Right atrium auricular region (tissue), 2 donors: ENCODE data around the gene RASL11A. TPM values are rescaled to one million over a fixed set of nuclear protein-coding genes. Genes with fewer than 3 reads are reported as not detected.
"Not testable (repeated sequence)": the region's sequence is repeated elsewhere in the genome, so short reads cannot be mapped to it uniquely, and the experiment has no call there.

Experiments
- DNase-seq: peaks from one replicate; pipeline ENCODE4 v3.0.0-alpha.2; 2019; ENCODE audit warnings: low spot score
- H3K27ac ChIP-seq, 2 donors: fragments of 200-600 bp; sonication (generic); 1 replicate in 1 of 2; 2 replicates in 1 of 2; pipeline ENCODE4 v1.5.1; 2016 to 2019
- H3K27me3 ChIP-seq, 2 donors: fragments of 200-600 bp; sonication (generic); one replicate each; pipeline versions ENCODE4 v1.5.1 to v1.6.0; 2017 to 2019
- H3K36me3 ChIP-seq: fragments of 200-600 bp; sonication (generic); one replicate; pipeline ENCODE4 v1.5.1; 2016
- H3K4me1 ChIP-seq, 2 donors: fragments of 200-600 bp; sonication (generic); one replicate each; pipeline versions ENCODE4 v1.5.1 to v1.6.0; 2017 to 2019
- H3K4me3 ChIP-seq, 2 donors: fragments of 200-600 bp; sonication (generic); 1 replicate in 1 of 2; 2 replicates in 1 of 2; pipeline ENCODE4 v1.5.1; 2017 to 2019; ENCODE audit warnings: mild to moderate bottlenecking in 1 of 2, moderate library complexity in 1 of 2
- H3K9me3 ChIP-seq, 2 donors: fragments of 200-600 bp; sonication (generic); one replicate each; pipeline ENCODE4 v1.5.1; 2019
- total RNA-seq, 2 donors: library from RNA; depleted of rRNA; stranded (reverse); fragments of >200 nt; gene quantifications; one replicate each; pipeline ENCODE4 v1.1.0, GENCODE V29; 2016
- TF ChIP-seq, protein P1 (sequence below), 2 donors: fragments of 200-600 bp; sonication (generic); IDR thresholded peaks; one replicate each; pipeline ENCODE4 v1.5.1; 2019; ENCODE audit warnings: antibody characterized with exemption in 2 of 2

Gene RASL11A
- total RNA-seq, 2 donors from 2014 or later, result 9.3 to 16.3 TPM

DNA sequence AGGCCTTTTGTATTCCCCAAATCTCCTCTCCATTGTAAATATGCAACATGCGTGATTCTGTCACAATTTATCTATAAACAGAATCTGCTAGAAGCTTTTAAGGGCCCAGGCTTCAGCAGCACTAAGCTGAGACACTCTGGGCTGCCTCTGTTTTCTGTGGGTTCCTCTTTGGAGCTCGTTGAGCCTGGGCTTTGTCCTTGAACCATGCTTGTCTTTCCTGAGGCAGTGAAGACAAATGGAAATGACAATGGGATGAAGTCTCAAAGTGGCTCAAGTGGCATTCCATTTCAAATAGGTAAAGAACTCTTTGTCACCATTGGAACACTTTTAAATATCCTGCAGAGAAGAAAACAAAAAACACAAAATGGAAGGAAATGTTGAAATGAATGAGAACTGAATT, 40.3 kb downstream of the RASL11A start:
- no peak overlapping the region for H3K27ac ChIP-seq
- TF ChIP-seq, protein P1, sequence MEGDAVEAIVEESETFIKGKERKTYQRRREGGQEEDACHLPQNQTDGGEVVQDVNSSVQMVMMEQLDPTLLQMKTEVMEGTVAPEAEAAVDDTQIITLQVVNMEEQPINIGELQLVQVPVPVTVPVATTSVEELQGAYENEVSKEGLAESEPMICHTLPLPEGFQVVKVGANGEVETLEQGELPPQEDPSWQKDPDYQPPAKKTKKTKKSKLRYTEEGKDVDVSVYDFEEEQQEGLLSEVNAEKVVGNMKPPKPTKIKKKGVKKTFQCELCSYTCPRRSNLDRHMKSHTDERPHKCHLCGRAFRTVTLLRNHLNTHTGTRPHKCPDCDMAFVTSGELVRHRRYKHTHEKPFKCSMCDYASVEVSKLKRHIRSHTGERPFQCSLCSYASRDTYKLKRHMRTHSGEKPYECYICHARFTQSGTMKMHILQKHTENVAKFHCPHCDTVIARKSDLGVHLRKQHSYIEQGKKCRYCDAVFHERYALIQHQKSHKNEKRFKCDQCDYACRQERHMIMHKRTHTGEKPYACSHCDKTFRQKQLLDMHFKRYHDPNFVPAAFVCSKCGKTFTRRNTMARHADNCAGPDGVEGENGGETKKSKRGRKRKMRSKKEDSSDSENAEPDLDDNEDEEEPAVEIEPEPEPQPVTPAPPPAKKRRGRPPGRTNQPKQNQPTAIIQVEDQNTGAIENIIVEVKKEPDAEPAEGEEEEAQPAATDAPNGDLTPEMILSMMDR (IDR thresholded peaks at IDR 0.05), result no peak

GRCh38 chr13:27311518-27312210, 41.0 kb downstream of the RASL11A start:
- Histone ChIP-seq H3K4me1 (no peaks in the 10 kb centered on the region), H3K27ac (no peak overlapping the region), H3K36me3 (no peaks in the 10 kb centered on the region), H3K27me3 (no peaks in the 10 kb centered on the region), H3K9me3 (no peaks in the 10 kb centered on the region), H3K4me3 (no peak overlapping the region)
- DNase-seq, result no peak
- TF ChIP-seq, protein P1 (IDR thresholded peaks at IDR 0.05), result no peak

More for the DNA sequence above, 40.3 kb downstream of the RASL11A start:
- DNase-seq, result peak; percentile 5
- Histone ChIP-seq H3K9me3 (no peaks in the 10 kb centered on the region), H3K27me3 (no peaks in the 10 kb centered on the region), H3K4me1 (no peaks in the 10 kb centered on the region), H3K36me3 (no peaks in the 10 kb centered on the region), H3K4me3 (no peak overlapping the region)

DNA sequence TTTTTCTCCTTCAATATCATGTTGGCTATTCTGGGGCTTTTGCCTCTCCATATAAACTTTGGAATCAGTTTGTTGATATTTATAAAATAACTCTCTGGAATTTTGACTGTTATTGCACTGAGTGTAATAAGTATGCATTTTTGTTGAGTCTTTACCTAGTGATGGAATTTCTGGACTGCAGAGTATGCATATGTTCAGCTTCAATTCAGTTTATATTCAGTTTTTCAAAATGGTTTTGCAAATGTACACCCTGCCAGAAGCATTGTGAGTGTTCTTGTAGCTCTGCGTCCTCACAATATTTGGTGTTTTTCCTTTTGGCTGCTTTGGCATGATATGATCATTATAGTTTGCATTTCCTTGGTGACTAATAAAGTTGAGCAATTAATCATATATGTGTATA, 43.1 kb downstream of the RASL11A start:
- no peak overlapping the region for H3K4me3 ChIP-seq
- no peaks in the 10 kb centered on the region for H3K27me3 ChIP-seq
- TF ChIP-seq, protein P1 (IDR thresholded peaks at IDR 0.05), result no peak
- H3K27ac ChIP-seq, result no peak overlapping the region
- no peaks in the 10 kb centered on the region for H3K9me3 ChIP-seq
- H3K36me3 ChIP-seq, result no peaks in the 10 kb centered on the region
- no peaks in the 10 kb centered on the region for H3K4me1 ChIP-seq
- DNase-seq, result no peak

GRCh38 chr13:27319404-27319803, 48.8 kb downstream of the RASL11A start:
- Histone ChIP-seq H3K27me3 (no peaks in the 10 kb centered on the region), H3K9me3 (no peaks in the 10 kb centered on the region), H3K36me3 (no peaks in the 10 kb centered on the region), H3K27ac (no peak overlapping the region), H3K4me1 (no peaks in the 10 kb centered on the region), H3K4me3 (no peak overlapping the region)
- DNase-seq, result no peak
- TF ChIP-seq, protein P1 (IDR thresholded peaks at IDR 0.05), result no peak

DNA sequence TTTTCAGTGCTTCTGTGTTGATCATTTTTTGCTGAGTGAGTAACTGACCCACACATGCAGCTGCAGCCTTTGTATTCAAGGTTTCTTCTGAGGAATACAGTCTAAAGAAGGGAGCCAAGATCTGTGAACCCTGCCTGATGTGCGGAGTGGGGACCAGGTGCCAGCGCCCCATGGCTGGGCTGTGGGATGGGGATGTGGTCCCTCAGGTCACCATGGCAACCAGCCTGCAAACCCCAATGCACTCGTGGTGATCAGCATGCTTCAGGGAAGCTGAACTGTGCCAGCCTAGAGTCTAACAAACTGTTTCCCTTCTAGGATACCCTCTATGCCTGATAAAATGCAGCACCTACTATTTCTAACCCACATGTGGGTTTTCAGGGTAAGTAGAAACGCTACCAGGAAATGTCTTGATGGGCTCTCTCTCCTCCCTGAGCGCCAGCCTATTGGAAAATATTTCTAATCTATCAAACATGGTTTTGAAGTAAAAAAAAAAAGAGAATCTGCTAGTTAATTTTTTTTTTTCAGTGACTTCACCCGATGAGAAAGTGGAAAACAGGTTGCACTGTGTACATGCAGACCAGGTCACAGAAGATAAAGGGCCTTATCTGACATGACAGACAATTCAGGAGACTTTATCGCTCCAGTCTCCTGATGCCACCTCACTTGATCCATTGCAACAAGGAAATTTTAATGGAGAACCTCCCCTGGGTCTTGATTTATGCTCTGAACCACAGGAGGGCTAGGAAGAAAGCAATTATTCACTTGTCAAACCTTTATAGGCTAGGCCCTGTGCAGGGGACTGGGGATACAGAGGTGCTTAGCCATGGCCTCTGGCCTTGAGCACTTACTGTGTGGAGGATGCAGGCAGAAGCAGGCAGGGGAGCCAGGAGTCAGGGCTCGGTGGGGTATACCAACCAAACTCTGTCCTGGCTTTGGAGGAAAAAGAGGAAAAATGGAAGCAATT, 51.1 kb downstream of the RASL11A start:
- Histone ChIP-seq H3K36me3 (no peaks in the 10 kb centered on the region), H3K9me3 (no peaks in the 10 kb centered on the region), H3K27me3 (no peaks in the 10 kb centered on the region), H3K27ac (no peak overlapping the region), H3K4me1 (no peaks in the 10 kb centered on the region), H3K4me3 (no peak overlapping the region)
- TF ChIP-seq, protein P1 (IDR thresholded peaks at IDR 0.05), result no peak
- DNase-seq, result no peak

DNA sequence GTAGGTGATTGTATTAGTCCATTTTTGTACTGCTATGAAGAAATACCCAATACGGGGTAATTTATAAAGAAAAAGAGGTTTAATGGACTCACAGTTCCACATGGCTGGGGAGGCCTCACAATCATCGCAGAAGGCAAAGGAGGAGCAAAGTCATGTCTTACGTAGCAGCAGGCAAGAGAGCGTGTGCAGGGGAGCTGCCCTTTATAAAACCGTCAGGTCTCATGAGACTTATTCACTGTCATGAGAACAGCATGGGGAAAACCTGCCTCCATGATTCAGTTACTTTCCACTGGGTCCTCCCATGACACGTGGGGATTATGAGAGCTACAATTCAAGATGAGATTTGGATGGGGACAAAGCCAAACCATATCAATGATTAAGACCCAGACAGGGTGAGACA, 51.8 kb downstream of the RASL11A start:
- H3K4me1 ChIP-seq, H3K9me3 ChIP-seq, DNase-seq: not testable (repeated sequence)

More for the DNA sequence above, 51.8 kb downstream of the RASL11A start:
- not testable (repeated sequence) for H3K4me3 ChIP-seq, H3K27ac ChIP-seq, H3K27me3 ChIP-seq, H3K36me3 ChIP-seq
